GM19397 (cell line): ENCODE data around the gene ATAD2B.

Experiments
- ATAC-seq: cut with Tn5 transposase; IDR thresholded peaks from one replicate; pipeline ENCODE4 v1.9.1; 2021; ENCODE audit warnings: mild to moderate bottlenecking, moderate library complexity; ENCODE audit not compliant: unreplicated experiment

Gene ATAD2B

GRCh38 chr2:23915327-23915726 is 11.6 kb downstream of the ATAD2B start:
- ATAC-seq, result no peak

GRCh38 chr2:23912054-23912453 is 14.9 kb downstream of the ATAD2B start:
- ATAC-seq, result no peak

- ATAC-seq, result no peak
Measured at GRCh38 chr2:23905155-23905554, 21.8 kb downstream of the ATAD2B start.

GRCh38 chr2:23904692-23905091 is 22.2 kb downstream of the ATAD2B start:
- ATAC-seq, result no peak

GRCh38 chr2:23904215-23904614 is 22.7 kb downstream of the ATAD2B start:
- no peak for ATAC-seq

- no peak for ATAC-seq
Measured at GRCh38 chr2:23903034-23903433, 23.9 kb downstream of the ATAD2B start.

- no peak for ATAC-seq
Measured at GRCh38 chr2:23901966-23902846, 24.7 kb downstream of the ATAD2B start.

- no peak for ATAC-seq
Measured at GRCh38 chr2:23900541-23901322, 26.2 kb downstream of the ATAD2B start.

- no peak for ATAC-seq
Measured at GRCh38 chr2:23900133-23900532, 26.8 kb downstream of the ATAD2B start.

- ATAC-seq, result no peak
Measured at GRCh38 chr2:23871206-23871605, 55.7 kb downstream of the ATAD2B start.

- ATAC-seq, result no peak
Measured at GRCh38 chr2:23867449-23867848, 59.5 kb downstream of the ATAD2B start.

GRCh38 chr2:23862716-23863426 is 64.1 kb downstream of the ATAD2B start:
- ATAC-seq, result no peak

GRCh38 chr2:23861952-23862351 is 65.0 kb downstream of the ATAD2B start:
- no peak for ATAC-seq

GRCh38 chr2:23859983-23860382 is 66.9 kb downstream of the ATAD2B start:
- ATAC-seq, result no peak

- ATAC-seq, result no peak
Measured at GRCh38 chr2:23859234-23859633, 67.7 kb downstream of the ATAD2B start.

GRCh38 chr2:23850564-23851256 is 76.2 kb downstream of the ATAD2B start:
- ATAC-seq, result no peak

- ATAC-seq, result no peak
Measured at GRCh38 chr2:23844905-23845304, 82.0 kb downstream of the ATAD2B start.

- no peak for ATAC-seq
Measured at GRCh38 chr2:23843051-23843976, 83.6 kb downstream of the ATAD2B start.

- ATAC-seq, result no peak
Measured at GRCh38 chr2:23839919-23840578, 86.9 kb downstream of the ATAD2B start.
